GM19324 (cell line): ENCODE results near the gene TRMU.
"Not testable (repeated sequence)": the region's sequence is repeated elsewhere in the genome, so short reads cannot be mapped to it uniquely, and the experiment has no call there.

Experiments
- ATAC-seq: cut with Tn5 transposase; IDR thresholded peaks from one replicate; pipeline ENCODE4 v1.9.1; 2021; ENCODE audit warnings: mild to moderate bottlenecking, moderate library complexity; ENCODE audit not compliant: unreplicated experiment, low FRiP score

TRMU gene

GRCh38 chr22:46403880-46404279, 68.4 kb downstream of the TRMU start:
- ATAC-seq = not testable (repeated sequence)

GRCh38 chr22:46405901-46406300, 70.4 kb downstream of the TRMU start:
- no peak for ATAC-seq

GRCh38 chr22:46406349-46406748, 70.8 kb downstream of the TRMU start:
- no peak for ATAC-seq

GRCh38 chr22:46406791-46407190, 71.3 kb downstream of the TRMU start:
- ATAC-seq = no peak
